ENCODE measurements around the gene SARDH.

Gene SARDH

GRCh38 chr9:133621725-133622267, 116.4 kb downstream of the SARDH start:
- DNase-seq, result no peak

- DNase-seq, result peak; percentile 35
These were observed 118.4 kb downstream of the SARDH start for GRCh38 chr9:133619791-133620190.

GRCh38 chr9:133618726-133619125, 119.4 kb downstream of the SARDH start:
- DNase-seq, result no peak

GRCh38 chr9:133616643-133617405, 121.3 kb downstream of the SARDH start:
- no peak for DNase-seq

GRCh38 chr9:133615606-133616188, 122.5 kb downstream of the SARDH start:
- DNase-seq, result no peak

- no peak for DNase-seq
These were observed 123.0 kb downstream of the SARDH start for GRCh38 chr9:133615186-133615585.

- DNase-seq, result no peak
These were observed 123.5 kb downstream of the SARDH start for GRCh38 chr9:133614678-133615077.

- DNase-seq, result no peak
These were observed 124.1 kb downstream of the SARDH start for GRCh38 chr9:133614056-133614455.

Measured in inflammatory macrophage treated with lipopolysaccharide for 4 hours (primary cell).